ENCODE measurements around the gene OGFR.

- no peak for TF ChIP-seq POLR2A (IDR thresholded peaks at IDR 0.05; ENCODE audit: low read depth, low read length)
- no peak for TF ChIP-seq POLR2AphosphoS5 (IDR thresholded peaks at IDR 0.05; ENCODE audit: low read depth, low read length)
Observed at GRCh38 chr20:62809530-62810428, 5.1 kb downstream of the OGFR start.
